Measurements from ENCODE around the gene PRMT7.
A peak's percentile ranks its signal among the peaks of the same experiment; 100 is the strongest.

PRMT7 gene

GRCh38 chr16:68309799-68310198 lies 1.0 kb upstream of the PRMT7 start:
- DNase-seq, result no peak

- no peak for DNase-seq
Measured at GRCh38 chr16:68310437-68310773, 414 bp upstream of the PRMT7 start.

GRCh38 chr16:68313116-68313515 lies 2.3 kb downstream of the PRMT7 start:
- DNase-seq, result no peak

- DNase-seq, result no peak
Measured at GRCh38 chr16:68319185-68319908, 8.5 kb downstream of the PRMT7 start.

GRCh38 chr16:68324336-68324735 lies 13.5 kb downstream of the PRMT7 start:
- no peak for DNase-seq

- no peak for DNase-seq
Measured at GRCh38 chr16:68324780-68325357, 14.1 kb downstream of the PRMT7 start.

GRCh38 chr16:68328151-68328859 lies 17.5 kb downstream of the PRMT7 start:
- DNase-seq, result peak; percentile 57

GRCh38 chr16:68328860-68329390 lies 18.1 kb downstream of the PRMT7 start:
- DNase-seq, result no peak

- DNase-seq, result no peak
Measured at GRCh38 chr16:68331879-68332410, 21.1 kb downstream of the PRMT7 start.

- DNase-seq, result no peak
Measured at GRCh38 chr16:68332411-68333121, 21.7 kb downstream of the PRMT7 start.

- no peak for DNase-seq
Measured at GRCh38 chr16:68335175-68335574, 24.4 kb downstream of the PRMT7 start.

- DNase-seq, result no peak
Measured at GRCh38 chr16:68338326-68339119, 27.7 kb downstream of the PRMT7 start.

GRCh38 chr16:68339214-68339613 lies 28.4 kb downstream of the PRMT7 start:
- no peak for DNase-seq

GRCh38 chr16:68342620-68343019 lies 31.8 kb downstream of the PRMT7 start:
- DNase-seq, result no peak

GRCh38 chr16:68343137-68343536 lies 32.3 kb downstream of the PRMT7 start:
- DNase-seq, result no peak

- no peak for DNase-seq
Measured at GRCh38 chr16:68344252-68344651, 33.4 kb downstream of the PRMT7 start.

GRCh38 chr16:68345351-68345810 lies 34.6 kb downstream of the PRMT7 start:
- DNase-seq, result no peak

- no peak for DNase-seq
Measured at GRCh38 chr16:68345958-68346635, 35.3 kb downstream of the PRMT7 start.

GRCh38 chr16:68346892-68347480 lies 36.2 kb downstream of the PRMT7 start:
- no peak for DNase-seq

GRCh38 chr16:68347605-68348004 lies 36.8 kb downstream of the PRMT7 start:
- no peak for DNase-seq

All from DMS 273 treated with DMSO at 0.1 percent for 48 hours (cell line).